HEK293T (cell line): ENCODE measurements around the gene EDEM1.

Experiments used
- CTCF ChIA-PET: fragments of 350-600 bp; formaldehyde crosslinking; extraction: SDS; loops from one replicate; lab custom pipeline; 2021; ENCODE audit warnings: antibody characterized with exemption, inconsistent platforms; lab: Yijun Ruan, JAX
- POLR2A ChIA-PET: fragments of 350-600 bp; formaldehyde crosslinking; extraction: SDS; loops from one replicate; lab custom pipeline; 2020; ENCODE audit warnings: antibody characterized with exemption, inconsistent platforms; lab: Yijun Ruan, JAX
- DNase-seq: peaks from one replicate; pipeline ENCODE4 v3.0.0; 2012; ENCODE audit warnings: mixed read lengths; ENCODE audit errors: extremely low spot score
- ARNT ChIP-seq: fragments of 450-650 bp; IDR thresholded peaks from 2 replicates; pipeline ENCODE4 v1.6.1; 2017; ENCODE audit warnings: mild to moderate bottlenecking
- BHLHE40 ChIP-seq: fragments of 450-650 bp; IDR thresholded peaks from 2 replicates; pipeline ENCODE4 v1.6.1; 2016; ENCODE audit warnings: mild to moderate bottlenecking, moderate library complexity, borderline replicate concordance
- CTBP1 ChIP-seq: fragments of 450-650 bp; IDR thresholded peaks from 2 replicates; pipeline ENCODE4 v1.6.1; 2016; ENCODE audit warnings: borderline replicate concordance
- ELF4 ChIP-seq: fragments of 450-650 bp; IDR thresholded peaks from 2 replicates; pipeline ENCODE4 v1.6.1; 2017; ENCODE audit warnings: antibody characterized with exemption
- FOXA1 ChIP-seq: fragments of 450-650 bp; IDR thresholded peaks from 2 replicates; pipeline ENCODE4 v1.6.1; 2016; ENCODE audit warnings: mild to moderate bottlenecking
- FOXK2 ChIP-seq: fragments of 450-650 bp; IDR thresholded peaks from 2 replicates; pipeline ENCODE4 v1.6.1; 2016; ENCODE audit warnings: mild to moderate bottlenecking
- FOXM1 ChIP-seq: fragments of 450-650 bp; IDR thresholded peaks from 2 replicates; pipeline ENCODE4 v1.6.1; 2017; ENCODE audit warnings: mild to moderate bottlenecking, borderline replicate concordance
- HDGF ChIP-seq: fragments of 450-650 bp; IDR thresholded peaks from 2 replicates; pipeline ENCODE4 v1.6.1; 2017; ENCODE audit warnings: antibody characterized with exemption, borderline replicate concordance
- L3MBTL2 ChIP-seq: fragments of 450-650 bp; conservative IDR thresholded peaks from 2 replicates; pipeline ENCODE4 v1.6.1; 2016; ENCODE audit warnings: mild to moderate bottlenecking
- LEF1 ChIP-seq: fragments of 450-650 bp; IDR thresholded peaks from 2 replicates; pipeline ENCODE4 v1.6.1; 2017; ENCODE audit warnings: mild to moderate bottlenecking, borderline replicate concordance
- NFRKB ChIP-seq: fragments of 450-650 bp; IDR thresholded peaks from 2 replicates; pipeline ENCODE4 v1.6.1; 2016; ENCODE audit warnings: mild to moderate bottlenecking, moderate library complexity
- SP1 ChIP-seq: fragments of 450-650 bp; IDR thresholded peaks from 2 replicates; pipeline ENCODE4 v1.6.1; 2017
- SUZ12 ChIP-seq: fragments of 450-650 bp; IDR thresholded peaks from 2 replicates; pipeline ENCODE4 v1.6.1; 2016; ENCODE audit warnings: mild to moderate bottlenecking
- TARDBP ChIP-seq: fragments of 450-650 bp; IDR thresholded peaks from 2 replicates; pipeline ENCODE4 v1.6.1; 2016
- ZNF384 ChIP-seq: fragments of 450-650 bp; IDR thresholded peaks from 2 replicates; pipeline ENCODE4 v1.6.1; 2016
- TF ChIP-seq, protein P1 (sequence below): fragments of 450-650 bp; IDR thresholded peaks from 2 replicates; pipeline ENCODE4 v1.6.1; 2016

EDEM1 gene

DNA sequence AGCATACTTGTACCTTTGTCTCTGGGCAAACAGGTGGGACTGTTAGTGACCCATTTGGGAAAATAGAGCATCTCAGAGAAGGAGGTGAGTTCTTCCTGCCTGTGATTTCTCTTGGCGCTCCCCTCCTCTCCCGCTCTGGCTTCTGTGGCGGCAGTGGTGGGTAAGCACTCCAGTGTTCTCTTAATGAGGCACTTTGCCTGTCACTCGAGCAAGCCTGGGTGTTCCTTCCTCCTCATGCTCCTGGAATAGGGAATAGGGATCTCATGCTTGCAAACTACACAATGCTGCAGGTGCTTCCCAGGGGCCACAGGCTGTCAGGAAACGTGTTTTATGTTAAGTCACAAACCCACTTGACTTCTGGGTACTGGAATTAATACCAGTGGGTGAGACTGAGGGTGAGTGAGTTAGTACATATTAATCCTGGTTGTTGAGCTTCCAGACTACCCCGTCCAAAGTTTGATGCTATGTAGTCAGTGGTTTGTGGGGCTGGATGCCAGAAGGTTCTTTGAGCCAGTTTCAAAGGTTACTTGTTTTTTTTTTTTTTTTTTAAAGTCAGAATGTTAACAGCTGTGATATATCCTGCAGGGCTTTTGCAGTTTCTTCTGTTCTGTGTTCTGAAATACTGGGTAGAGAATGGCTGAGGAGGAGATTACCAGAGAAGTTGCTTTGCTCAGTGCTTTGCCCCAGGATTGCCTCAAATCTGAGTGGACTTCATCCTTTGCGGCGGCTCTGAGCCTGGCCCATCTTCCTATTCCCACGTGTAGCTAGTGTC, 30.5 kb downstream of the EDEM1 start:
- TF ChIP-seq NFRKB = no peak
- no peak for TF ChIP-seq BHLHE40
- no peak for TF ChIP-seq LEF1
- TF ChIP-seq SP1 = no peak
- POLR2A ChIA-PET = no interaction called here
- DNase-seq = no peak
- CTCF ChIA-PET = interaction anchor here (0.6 kb wide), 1 partner anchor 187 kb away, joined by 3 read pairs; no protein-coding TSS in a partner anchor

DNA sequence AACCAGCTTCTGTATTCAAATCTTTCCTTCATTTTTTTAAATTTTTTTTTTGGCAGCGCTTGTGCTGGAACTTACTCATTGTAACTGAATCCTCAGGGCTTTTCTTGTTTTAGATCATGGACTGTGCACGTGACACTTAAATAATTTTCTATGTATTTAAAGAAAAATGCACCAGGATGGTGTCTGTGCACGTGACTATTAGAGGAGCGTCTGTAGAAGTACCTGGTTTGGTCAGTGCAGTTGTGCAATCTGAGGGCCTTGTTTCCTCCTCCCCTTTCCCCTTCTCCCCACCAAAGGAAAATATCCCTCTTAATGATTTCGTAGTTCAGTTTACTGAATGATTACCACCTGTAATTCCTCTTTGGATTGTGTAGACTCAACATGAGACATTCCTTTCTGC, 31.3 kb downstream of the EDEM1 start:
- ChIA-PET CTCF (interaction anchor here (0.6 kb wide), 1 partner anchor 187 kb away, joined by 3 read pairs; no protein-coding TSS in a partner anchor), POLR2A (no interaction called here)
- no peak for DNase-seq
- TF ChIP-seq FOXM1 = no peak
- no peak for TF ChIP-seq TARDBP
- TF ChIP-seq NFRKB = no peak
- TF ChIP-seq, protein P1, sequence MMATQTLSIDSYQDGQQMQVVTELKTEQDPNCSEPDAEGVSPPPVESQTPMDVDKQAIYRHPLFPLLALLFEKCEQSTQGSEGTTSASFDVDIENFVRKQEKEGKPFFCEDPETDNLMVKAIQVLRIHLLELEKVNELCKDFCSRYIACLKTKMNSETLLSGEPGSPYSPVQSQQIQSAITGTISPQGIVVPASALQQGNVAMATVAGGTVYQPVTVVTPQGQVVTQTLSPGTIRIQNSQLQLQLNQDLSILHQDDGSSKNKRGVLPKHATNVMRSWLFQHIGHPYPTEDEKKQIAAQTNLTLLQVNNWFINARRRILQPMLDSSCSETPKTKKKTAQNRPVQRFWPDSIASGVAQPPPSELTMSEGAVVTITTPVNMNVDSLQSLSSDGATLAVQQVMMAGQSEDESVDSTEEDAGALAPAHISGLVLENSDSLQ = no peak
- no peak for TF ChIP-seq ELF4
- no peak for TF ChIP-seq BHLHE40
- no peak for TF ChIP-seq ARNT
- TF ChIP-seq FOXK2 = no peak
- no peak for TF ChIP-seq HDGF
- TF ChIP-seq SUZ12 = no peak
- TF ChIP-seq FOXA1 = no peak
- no peak for TF ChIP-seq CTBP1
- TF ChIP-seq L3MBTL2 = no peak
- TF ChIP-seq LEF1 = no peak
- no peak for TF ChIP-seq SP1
- no peak for TF ChIP-seq ZNF384

DNA sequence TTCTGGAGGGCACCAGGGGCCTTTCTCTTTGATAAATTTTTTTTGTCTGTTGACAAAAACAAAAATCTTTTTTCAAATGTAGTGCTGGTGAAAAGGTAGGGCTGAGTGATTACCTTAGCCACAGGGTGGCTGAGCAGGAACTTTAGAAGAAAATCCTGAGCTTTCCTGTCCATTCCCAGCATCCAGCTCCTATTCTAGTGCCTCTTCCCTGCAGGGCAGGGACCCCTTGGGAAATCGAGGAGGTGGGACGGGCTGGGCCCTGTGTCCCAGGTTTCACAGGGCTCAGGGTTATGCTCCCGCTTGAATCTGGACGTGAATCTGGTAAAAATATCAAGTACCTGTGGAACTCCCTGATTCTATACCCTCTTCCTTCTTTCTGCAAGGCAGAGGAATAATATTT, 31.7 kb downstream of the EDEM1 start:
- ChIA-PET CTCF (no interaction called here), POLR2A (no interaction called here)
- TF ChIP-seq TARDBP (no peak), SUZ12 (no peak), FOXK2 (no peak), FOXM1 (no peak), HDGF (no peak), ELF4 (no peak), FOXA1 (no peak), SP1 (no peak), ARNT (no peak), LEF1 (no peak), ZNF384 (no peak), BHLHE40 (no peak), NFRKB (no peak)
- TF ChIP-seq, protein P1 = no peak
- DNase-seq = no peak

DNA sequence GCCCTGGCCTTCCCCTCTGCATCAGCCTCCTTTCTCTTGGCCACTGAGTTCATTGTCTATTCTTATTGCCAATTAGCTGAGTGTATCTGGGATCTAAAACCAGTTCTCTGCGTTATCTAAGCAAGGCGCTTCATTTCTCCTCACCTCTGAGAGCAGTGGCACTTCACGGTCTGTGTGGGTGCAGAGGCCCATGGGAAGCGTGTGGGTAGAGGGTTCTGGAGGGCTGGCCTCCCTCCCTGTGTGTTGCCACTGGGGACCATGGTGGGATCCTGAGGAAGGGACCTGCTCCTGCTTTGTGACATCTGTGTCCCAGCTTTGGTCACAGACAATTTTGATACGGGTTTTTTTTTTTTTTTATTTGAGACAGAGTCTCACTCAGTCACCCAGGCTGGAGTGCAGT, 32.7 kb downstream of the EDEM1 start:
- CTCF ChIA-PET = no interaction called here
- POLR2A ChIA-PET = no interaction called here
- DNase-seq = no peak
- TF ChIP-seq ARNT (no peak), SUZ12 (no peak), ELF4 (no peak), CTBP1 (no peak), L3MBTL2 (no peak), NFRKB (no peak), SP1 (no peak), TARDBP (no peak), LEF1 (no peak), BHLHE40 (no peak), FOXK2 (no peak)
- TF ChIP-seq, protein P1 = no peak

DNA sequence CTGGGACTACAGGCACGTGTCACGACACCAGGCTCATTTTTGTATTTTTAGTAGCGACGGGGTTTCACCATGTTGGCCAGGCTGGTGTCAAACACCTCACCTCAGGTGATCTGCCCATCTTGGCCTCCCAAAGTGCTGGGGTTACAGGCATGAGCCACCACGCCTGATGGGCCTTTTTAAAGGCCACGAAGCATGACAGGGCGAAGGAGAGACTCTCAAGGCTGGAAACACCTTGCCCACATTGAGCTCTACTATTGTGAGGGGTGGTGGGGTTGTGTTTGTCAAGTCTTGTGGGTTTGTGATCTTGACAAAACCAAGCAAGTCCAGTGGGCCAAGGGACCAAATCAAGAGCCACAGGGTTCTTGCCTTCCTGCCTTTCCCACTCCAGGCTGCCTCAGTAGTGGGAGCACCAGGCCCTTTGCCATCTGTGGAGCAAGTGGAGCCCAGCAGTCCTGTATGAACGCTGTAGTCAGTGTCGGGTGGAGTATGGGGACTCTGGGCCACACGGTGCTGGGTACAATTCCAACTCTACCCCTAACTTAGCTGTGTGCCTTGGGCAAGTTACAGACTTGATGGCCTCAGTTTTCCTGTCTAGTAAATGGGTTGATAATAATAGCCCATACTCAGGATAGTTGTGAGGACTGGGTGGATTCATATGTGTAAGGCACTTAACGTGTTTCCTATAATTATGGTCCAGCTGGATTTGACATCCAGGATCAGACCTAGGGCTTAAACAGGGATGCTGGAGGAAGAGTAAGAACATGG, 33.3 kb downstream of the EDEM1 start:
- CTCF ChIA-PET = no interaction called here
- no peak for DNase-seq
- POLR2A ChIA-PET = no interaction called here

DNA sequence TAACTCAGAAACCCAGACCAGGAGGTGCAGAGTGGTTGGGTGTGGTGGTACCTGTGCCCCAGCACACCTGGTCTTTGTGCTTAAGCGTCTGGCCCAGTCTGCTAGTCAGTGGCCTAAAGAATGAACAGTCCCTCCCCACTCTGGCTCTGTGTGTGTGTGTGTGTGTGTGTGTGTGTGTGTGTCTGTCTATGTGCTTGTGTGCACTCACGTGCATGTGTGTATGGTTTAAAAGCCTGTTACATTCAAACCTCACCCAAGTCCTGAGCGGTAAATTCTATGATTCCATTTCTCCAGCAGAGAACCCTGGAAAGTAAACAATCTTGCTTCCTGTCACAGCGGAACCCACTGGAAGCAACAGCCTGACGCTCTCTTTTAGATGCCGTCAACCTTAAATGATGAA, 34.2 kb downstream of the EDEM1 start:
- no peak for TF ChIP-seq HDGF
- TF ChIP-seq ELF4 = no peak
- TF ChIP-seq CTBP1 = no peak
- no peak for TF ChIP-seq L3MBTL2
- TF ChIP-seq, protein P1 = no peak
- no peak for TF ChIP-seq SP1
- no peak for TF ChIP-seq ARNT
- TF ChIP-seq ZNF384 = no peak
- TF ChIP-seq FOXK2 = no peak
- TF ChIP-seq NFRKB = no peak
- no peak for TF ChIP-seq TARDBP
- no peak for TF ChIP-seq SUZ12
- TF ChIP-seq BHLHE40 = no peak
- TF ChIP-seq LEF1 = no peak
- TF ChIP-seq FOXM1 = no peak
- no peak for TF ChIP-seq FOXA1
- ChIA-PET CTCF (no interaction called here), POLR2A (no interaction called here)
- no peak for DNase-seq

More for the DNA sequence above, 33.3 kb downstream of the EDEM1 start:
- no peak for TF ChIP-seq FOXM1
- no peak for TF ChIP-seq LEF1
